GM23338 (cell line): ENCODE results near the gene SLC23A1. TPM values are rescaled to one million over a fixed set of nuclear protein-coding genes. Genes with fewer than 3 reads are reported as not detected.
"Not testable (repeated sequence)": the region's sequence is repeated elsewhere in the genome, so short reads cannot be mapped to it uniquely, and the experiment has no call there.

Experiments
- ATAC-seq: fragments of 200-7000 bp; cut with Tn5 transposase; 3 replicates; pipeline ENCODE4 v1.9.1; 2020
- DNase-seq: peaks from one replicate; pipeline ENCODE4 v3.0.0-alpha.2; 2015; ENCODE audit warnings: low spot score
- H2AFZ ChIP-seq: fragments of 200-600 bp; sonication (generic); 2 replicates; pipeline ENCODE4 v1.8.0; 2016; ENCODE audit warnings: antibody characterized with exemption, mild to moderate bottlenecking, moderate library complexity
- H3F3A ChIP-seq: fragments of 200-600 bp; sonication (generic); replicated peaks from 2 replicates; pipeline ENCODE4 v1.8.0; 2017; ENCODE audit warnings: antibody characterized with exemption, mixed run types, low read depth
- H3K27ac ChIP-seq: fragments of 200-600 bp; sonication (generic); 2 replicates; pipeline ENCODE4 v1.6.1; 2016; ENCODE audit warnings: low read depth
- H3K27me3 ChIP-seq: fragments of 200-600 bp; sonication (generic); 2 replicates; pipeline ENCODE4 v1.8.0; 2016; ENCODE audit warnings: mild to moderate bottlenecking, mixed run types, moderate library complexity; ENCODE audit not compliant: insufficient read depth
- H3K36me3 ChIP-seq: fragments of 200-600 bp; sonication (generic); 2 replicates; pipeline ENCODE4 v1.8.0; 2016; ENCODE audit warnings: mild to moderate bottlenecking; ENCODE audit not compliant: insufficient read depth
- H3K4me1 ChIP-seq: fragments of 200-600 bp; sonication (generic); 2 replicates; pipeline ENCODE4 v1.8.0; 2016; ENCODE audit warnings: mild to moderate bottlenecking, moderate library complexity; ENCODE audit not compliant: insufficient read depth
- H3K4me2 ChIP-seq: fragments of 200-600 bp; sonication (generic); 2 replicates; pipeline ENCODE4 v1.7.1; 2017; ENCODE audit warnings: mixed run types
- H3K4me3 ChIP-seq: fragments of 200-600 bp; sonication (generic); 2 replicates; pipeline ENCODE4 v1.6.1; 2016; ENCODE audit warnings: mixed run types
- H3K79me2 ChIP-seq: fragments of 200-600 bp; sonication (generic); replicated peaks from 2 replicates; pipeline ENCODE4 v1.8.0; 2017; ENCODE audit warnings: mild to moderate bottlenecking; ENCODE audit not compliant: insufficient read depth
- H3K9me2 ChIP-seq: fragments of 200-600 bp; sonication (generic); 2 replicates; pipeline ENCODE4 v1.8.0; 2017; ENCODE audit not compliant: insufficient read depth
- H4K20me1 ChIP-seq: fragments of 200-600 bp; sonication (generic); replicated peaks from 2 replicates; pipeline ENCODE4 v1.8.0; 2017; ENCODE audit warnings: mild to moderate bottlenecking; ENCODE audit not compliant: insufficient read depth
- H3K27ac Mint-ChIP-seq: 2 replicates; pipeline ENCODE4 v1.8.0; 2020; ENCODE audit warnings: inconsistent platforms, mild to moderate bottlenecking, moderate library complexity, mixed read lengths
- H3K27me3 Mint-ChIP-seq: 3 replicates; pipeline ENCODE4 v1.8.0; 2022; ENCODE audit warnings: low read depth, mild to moderate bottlenecking, moderate library complexity, mixed read lengths, inconsistent platforms; ENCODE audit not compliant: insufficient read depth, poor library complexity
- H3K36me3 Mint-ChIP-seq: 3 replicates; pipeline ENCODE4 v1.8.0; 2021; ENCODE audit warnings: low read depth, mild to moderate bottlenecking, inconsistent platforms, moderate library complexity, mixed read lengths
- H3K4me1 Mint-ChIP-seq: 3 replicates; pipeline ENCODE4 v1.8.0; 2020; ENCODE audit warnings: mild to moderate bottlenecking, inconsistent platforms, mixed read lengths
- H3K4me3 Mint-ChIP-seq: 3 replicates; pipeline ENCODE4 v1.8.0; 2021; ENCODE audit warnings: moderate library complexity, mild to moderate bottlenecking, inconsistent platforms, mixed read lengths
- H3K9me3 Mint-ChIP-seq: 3 replicates; pipeline ENCODE4 v1.8.0; 2020; ENCODE audit warnings: moderate library complexity, mild to moderate bottlenecking, inconsistent platforms, mixed read lengths
- POLR2AphosphoS5 ChIP-seq: IDR thresholded peaks from 2 replicates; pipeline ENCODE4 v1.6.1; 2016; ENCODE audit warnings: antibody characterized with exemption, low read depth
- ZNF462 ChIP-seq: fragments of 250-450 bp; sonication (Bioruptor Pico); IDR thresholded peaks from 2 replicates; pipeline ENCODE4 v1.5.0; 2020; ENCODE audit warnings: mild to moderate bottlenecking, moderate library complexity
- polyA plus RNA-seq: library from polyadenylated mRNA; unstranded; fragments of >200 nt; fragmentation: Nextera tagmentation; extraction: Ambion mirVana; gene quantifications from 2 replicates; pipeline ENCODE4 v1.2.1, GENCODE V29; 2016
- total RNA-seq: library from RNA; depleted of rRNA; stranded (reverse); fragments of >200 nt; shearing (Covaris generic); gene quantifications from 2 replicates; pipeline ENCODE4 v1.2.3, GENCODE V29; 2014

Gene SLC23A1
- total and polyA plus RNA-seq, 2 experiments from 2014 or later = 0.29 TPM; not detected in 1

GRCh38 chr5:139354186-139354585 lies 28.9 kb downstream of the SLC23A1 start:
- 0 out of 2 replicates have a peak overlapping the region, but pooled peaks have one; percentile 48 for H3K27ac ChIP-seq
- peaks cover 85% of the 10 kb centered on the region for H4K20me1 ChIP-seq
- Mint-ChIP-seq H3K4me1 (no peaks in the 10 kb centered on the region), H3K36me3 (peaks cover 19% of the 10 kb centered on the region; the same call in 2 of the 3 replicates), H3K27me3 (peaks cover 1% of the 10 kb centered on the region), H3K4me3 (no peak overlapping the region), H3K9me3 (no peaks in the 10 kb centered on the region), H3K27ac (no peak overlapping the region)
- peaks cover 100% of the 10 kb centered on the region for H3K79me2 ChIP-seq
- no peaks in the 10 kb centered on the region for H3K9me2 ChIP-seq
- 0 out of 2 replicates have a peak, but pooled peaks cover 4% of the 10 kb centered on the region for H3F3A ChIP-seq
- H3K27me3 ChIP-seq = no peaks in the 10 kb centered on the region
- no peaks in the 10 kb centered on the region for H3K4me1 ChIP-seq
- ATAC-seq (no peak), DNase-seq (no peak)
- H3K4me2 ChIP-seq = no peak overlapping the region
- TF ChIP-seq POLR2AphosphoS5 (no peak), ZNF462 (CRISPR knock-in tag) (no peak)
- no peaks in the 10 kb centered on the region; the same call in 1 of the 2 replicates for H3K36me3 ChIP-seq
- no peak overlapping the region for H3K4me3 ChIP-seq
- no peak overlapping the region for H2AFZ ChIP-seq

GRCh38 chr5:139347863-139348262 lies 35.2 kb downstream of the SLC23A1 start:
- H3K27ac Mint-ChIP-seq, H3K9me3 Mint-ChIP-seq, ATAC-seq, H2AFZ ChIP-seq, H3K27me3 Mint-ChIP-seq, H3K4me3 Mint-ChIP-seq, DNase-seq, H3K9me2 ChIP-seq, H3K4me3 ChIP-seq, H3K4me2 ChIP-seq, H3F3A ChIP-seq, H3K4me1 ChIP-seq, H3K27me3 ChIP-seq, H3K27ac ChIP-seq: not testable (repeated sequence)
- peaks cover 100% of the 10 kb centered on the region for H3K79me2 ChIP-seq
- Mint-ChIP-seq H3K36me3 (peaks cover 42% of the 10 kb centered on the region), H3K4me1 (peaks cover 13% of the 10 kb centered on the region; the same call in 2 of the 3 replicates)
- peaks cover 71% of the 10 kb centered on the region for H4K20me1 ChIP-seq
- peaks cover 15% of the 10 kb centered on the region for H3K36me3 ChIP-seq

GRCh38 chr5:139345442-139345841 lies 37.7 kb downstream of the SLC23A1 start:
- Mint-ChIP-seq H3K4me1 (peaks cover 23% of the 10 kb centered on the region), H3K36me3 (peaks cover 42% of the 10 kb centered on the region), H3K27me3 (peaks cover 24% of the 10 kb centered on the region)
- not testable (repeated sequence) for DNase-seq, H3K4me1 ChIP-seq, H3K4me3 Mint-ChIP-seq, H3K4me3 ChIP-seq, H2AFZ ChIP-seq, H3K9me2 ChIP-seq, ATAC-seq, H3F3A ChIP-seq, H3K9me3 Mint-ChIP-seq, H3K27ac Mint-ChIP-seq, H3K27me3 ChIP-seq, H3K4me2 ChIP-seq, H3K27ac ChIP-seq
- Histone ChIP-seq H3K36me3 (peaks cover 15% of the 10 kb centered on the region), H4K20me1 (peaks cover 61% of the 10 kb centered on the region), H3K79me2 (peaks cover 82% of the 10 kb centered on the region)
